Measurements from ENCODE around the gene NKIRAS2.
A peak's percentile ranks its signal among the peaks of the same experiment; 100 is the strongest.

Gene NKIRAS2

GRCh38 chr17:42019509-42020404 is at the start of gene NKIRAS2:
Gene NKIRAS2 (plus strand): TSS chr17:42020090. CDS start chr17:42021578, 1,488 bp downstream.
- no peak for TF ChIP-seq TSHZ2 (CRISPR knock-in tag; IDR thresholded peaks at IDR 0.05)
- no peak for TF ChIP-seq SNAI2 (CRISPR knock-in tag; IDR thresholded peaks at IDR 0.05)
- TF ChIP-seq POU6F1 (CRISPR knock-in tag; IDR thresholded peaks at IDR 0.05; ENCODE audit: borderline replicate concordance, low read depth) = no peak
- TF ChIP-seq RARB (CRISPR knock-in tag; IDR thresholded peaks at IDR 0.05) = no peak
- TF ChIP-seq BACH2 (CRISPR knock-in tag; IDR thresholded peaks at IDR 0.05; ENCODE audit: borderline replicate concordance) = no peak
- ATAC-seq = peak; percentile 76

- no peak for ATAC-seq
- TF ChIP-seq TSHZ2 (CRISPR knock-in tag; IDR thresholded peaks at IDR 0.05) (no peak), CREB5 (CRISPR knock-in tag; IDR thresholded peaks at IDR 0.05; ENCODE audit: low read depth) (no peak)
Measured at GRCh38 chr17:41970901-41971331, 49.0 kb upstream of the NKIRAS2 start.

- no peak for TF ChIP-seq TSHZ2 (CRISPR knock-in tag; IDR thresholded peaks at IDR 0.05)
- no peak for ATAC-seq
Measured at GRCh38 chr17:41971721-41972523, 48.0 kb upstream of the NKIRAS2 start.

GRCh38 chr17:41972571-41973407 is 47.1 kb upstream of the NKIRAS2 start:
- ATAC-seq = peak; percentile 8; the same call in 2 of the 3 replicates
- TF ChIP-seq PPARA (CRISPR knock-in tag; IDR thresholded peaks at IDR 0.05; ENCODE audit: borderline replicate concordance) (no peak), CREB5 (CRISPR knock-in tag; IDR thresholded peaks at IDR 0.05; ENCODE audit: low read depth) (no peak; the same call in 1 of the 2 replicates), BACH2 (CRISPR knock-in tag; IDR thresholded peaks at IDR 0.05; ENCODE audit: borderline replicate concordance) (no peak), RARB (CRISPR knock-in tag; IDR thresholded peaks at IDR 0.05) (no peak), ARNTL (CRISPR knock-in tag; IDR thresholded peaks at IDR 0.05; ENCODE audit: borderline replicate concordance, low read depth) (no peak), TOX (CRISPR knock-in tag; IDR thresholded peaks at IDR 0.05; ENCODE audit: borderline replicate concordance) (no peak), ZFP30 (CRISPR knock-in tag; IDR thresholded peaks at IDR 0.05) (0 out of 2 replicates have a peak, but pooled peaks have one; percentile 11), ZNF70 (CRISPR knock-in tag; IDR thresholded peaks at IDR 0.05) (no peak), ZC3H10 (CRISPR knock-in tag; IDR thresholded peaks at IDR 0.05) (no peak), ESRRG (CRISPR knock-in tag; IDR thresholded peaks at IDR 0.05) (no peak), SNAI2 (CRISPR knock-in tag; IDR thresholded peaks at IDR 0.05) (no peak), TCF4 (CRISPR knock-in tag; IDR thresholded peaks at IDR 0.05; ENCODE audit: borderline replicate concordance) (peak; percentile 74; the same call in 1 of the 2 replicates), CSRNP3 (CRISPR knock-in tag; IDR thresholded peaks at IDR 0.05) (0 out of 2 replicates have a peak, but pooled peaks have one; percentile 35)
